Measurements from ENCODE around the gene IMP3.

DNA sequence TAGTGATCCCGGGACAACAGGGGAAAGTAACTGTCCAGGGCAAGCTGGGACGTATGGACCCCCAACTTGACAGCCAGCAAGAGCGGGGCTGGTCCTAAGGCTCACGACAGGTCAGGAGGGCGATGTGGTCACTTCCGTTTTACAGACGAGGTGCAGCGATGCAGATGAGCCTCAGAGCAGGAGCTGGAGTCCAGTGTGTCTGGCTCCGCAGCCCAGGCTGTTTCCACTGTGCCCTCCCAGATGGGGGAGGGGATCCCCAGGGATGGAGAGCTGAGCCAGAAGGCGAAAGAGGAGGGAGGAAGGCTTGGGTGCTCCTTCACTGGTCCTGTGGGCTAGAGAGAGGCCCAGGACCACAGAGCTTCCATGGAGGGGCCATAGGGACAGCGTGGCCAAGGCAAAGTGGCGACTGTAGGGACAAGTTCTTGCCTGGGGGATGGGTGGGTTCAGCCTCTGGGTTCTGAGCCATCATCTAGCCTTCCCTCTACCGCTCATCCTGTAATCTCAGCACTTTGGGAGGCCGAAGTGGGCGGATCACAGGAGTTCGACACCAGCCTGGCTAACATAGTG, 13.4 kb upstream of the IMP3 start:
- TF ChIP-seq, protein P1, sequence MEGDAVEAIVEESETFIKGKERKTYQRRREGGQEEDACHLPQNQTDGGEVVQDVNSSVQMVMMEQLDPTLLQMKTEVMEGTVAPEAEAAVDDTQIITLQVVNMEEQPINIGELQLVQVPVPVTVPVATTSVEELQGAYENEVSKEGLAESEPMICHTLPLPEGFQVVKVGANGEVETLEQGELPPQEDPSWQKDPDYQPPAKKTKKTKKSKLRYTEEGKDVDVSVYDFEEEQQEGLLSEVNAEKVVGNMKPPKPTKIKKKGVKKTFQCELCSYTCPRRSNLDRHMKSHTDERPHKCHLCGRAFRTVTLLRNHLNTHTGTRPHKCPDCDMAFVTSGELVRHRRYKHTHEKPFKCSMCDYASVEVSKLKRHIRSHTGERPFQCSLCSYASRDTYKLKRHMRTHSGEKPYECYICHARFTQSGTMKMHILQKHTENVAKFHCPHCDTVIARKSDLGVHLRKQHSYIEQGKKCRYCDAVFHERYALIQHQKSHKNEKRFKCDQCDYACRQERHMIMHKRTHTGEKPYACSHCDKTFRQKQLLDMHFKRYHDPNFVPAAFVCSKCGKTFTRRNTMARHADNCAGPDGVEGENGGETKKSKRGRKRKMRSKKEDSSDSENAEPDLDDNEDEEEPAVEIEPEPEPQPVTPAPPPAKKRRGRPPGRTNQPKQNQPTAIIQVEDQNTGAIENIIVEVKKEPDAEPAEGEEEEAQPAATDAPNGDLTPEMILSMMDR (conservative IDR thresholded peaks at IDR 0.05; ENCODE audit: low read depth, low read length): no peak
- TF ChIP-seq EZH2 (IDR thresholded peaks at IDR 0.05; ENCODE audit: borderline replicate concordance, low read depth, low read length, poor library complexity, severe bottlenecking): no peak
